GM12892 (cell line): ENCODE results near the gene JAG2.

Experiments used
- DNase-seq: peaks from one replicate; pipeline ENCODE4 v3.0.0; 2011; ENCODE audit not compliant: insufficient read length
- FAIRE-seq: peaks from 2 replicates; lab custom pipeline; 2011; peaks lifted over from hg19 to GRCh38; lab: Jason Lieb, UNC
- POLR2A ChIP-seq: IDR thresholded peaks from 2 replicates; pipeline ENCODE4 v1.6.1; 2011; ENCODE audit warnings: low read depth, low read length, control low read depth
- POLR2AphosphoS5 ChIP-seq: IDR thresholded peaks from 2 replicates; pipeline ENCODE4 v1.6.1; 2011; ENCODE audit warnings: low read depth, low read length, control low read depth
- TAF1 ChIP-seq: IDR thresholded peaks from 2 replicates; pipeline ENCODE4 v1.6.1; 2011; ENCODE audit warnings: low read depth, mild to moderate bottlenecking, control low read depth, low read length, borderline replicate concordance

The JAG2 gene

DNA sequence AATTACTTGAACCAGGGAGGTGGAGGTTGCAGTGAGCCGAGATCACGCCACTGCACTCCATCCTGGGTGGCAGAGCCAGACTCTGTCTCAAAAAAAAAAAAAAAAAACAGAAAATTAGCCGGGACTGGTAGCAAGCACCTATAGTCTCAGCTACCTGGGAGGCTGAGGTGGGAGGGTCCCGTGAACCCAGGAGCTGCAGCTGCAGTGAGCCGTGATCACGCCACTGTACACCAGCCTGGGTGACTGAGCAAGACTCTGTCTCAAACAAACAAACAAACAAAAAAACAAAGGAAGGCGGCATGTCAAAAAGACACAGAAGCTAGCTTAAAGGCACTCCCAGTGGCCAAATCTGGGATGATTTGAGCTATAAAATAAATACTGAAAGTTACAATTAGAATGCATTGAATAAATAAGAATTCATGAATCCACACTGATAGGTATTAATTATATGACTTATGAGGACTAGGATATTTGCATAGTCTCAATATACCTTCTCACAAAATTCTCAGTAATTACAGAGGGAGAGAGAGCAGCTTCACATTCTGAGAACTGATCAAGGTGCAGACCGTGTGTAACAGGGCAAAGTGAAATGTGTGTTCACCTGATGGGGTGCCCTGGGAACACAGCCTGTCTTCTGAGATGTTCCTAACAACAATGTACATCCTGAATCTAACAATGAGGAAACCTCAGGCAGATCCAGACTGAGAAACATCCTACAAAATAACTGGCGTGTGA lies 60.6 kb downstream of the JAG2 start:
- DNase-seq = no peak
- no peak for FAIRE-seq
- TF ChIP-seq POLR2AphosphoS5 (no peak), TAF1 (no peak), POLR2A (no peak)

DNA sequence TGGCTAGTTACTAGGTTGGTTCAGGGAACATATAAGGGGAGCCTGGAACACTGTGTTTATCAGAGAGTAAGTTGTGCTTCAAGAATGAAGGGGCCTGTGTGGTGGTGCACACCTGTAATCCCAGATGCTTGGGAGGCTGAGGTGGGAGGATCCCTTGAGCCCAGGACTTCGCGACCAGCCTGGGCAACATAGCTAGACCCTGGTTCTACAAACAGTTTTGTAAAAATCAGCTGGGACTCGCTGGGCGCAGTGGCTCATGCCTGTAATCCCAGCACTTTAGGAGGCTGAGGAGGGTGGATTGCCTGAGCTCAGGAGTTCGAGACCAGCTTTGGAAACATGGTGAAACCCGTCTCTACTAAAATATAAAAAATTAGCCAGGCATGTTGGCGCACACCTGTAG lies 61.2 kb downstream of the JAG2 start:
- TF ChIP-seq POLR2AphosphoS5 (no peak), TAF1 (no peak), POLR2A (no peak)
- FAIRE-seq (no peak), DNase-seq (no peak)

DNA sequence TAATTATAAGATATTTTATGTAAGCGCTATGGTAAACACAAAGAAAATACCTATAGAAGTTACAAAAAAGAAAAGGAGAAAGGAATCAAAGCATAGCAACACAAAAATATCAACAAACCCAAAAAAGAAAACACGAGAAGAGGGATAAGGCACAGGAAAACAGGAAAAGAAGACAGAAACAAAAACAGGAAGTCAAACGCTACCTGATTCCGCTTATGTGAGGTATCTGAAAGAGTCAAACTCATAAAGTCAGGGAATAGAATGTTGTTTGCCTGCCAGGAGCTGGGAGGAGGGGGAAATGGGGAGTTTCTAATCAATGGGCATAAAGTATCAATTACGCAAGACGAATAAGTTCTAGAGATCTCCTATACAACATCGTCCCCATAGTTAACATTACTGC lies 63.4 kb downstream of the JAG2 start:
- no peak for TF ChIP-seq POLR2AphosphoS5
- TF ChIP-seq POLR2A = no peak
- no peak for TF ChIP-seq TAF1
- DNase-seq (no peak), FAIRE-seq (no peak)

DNA sequence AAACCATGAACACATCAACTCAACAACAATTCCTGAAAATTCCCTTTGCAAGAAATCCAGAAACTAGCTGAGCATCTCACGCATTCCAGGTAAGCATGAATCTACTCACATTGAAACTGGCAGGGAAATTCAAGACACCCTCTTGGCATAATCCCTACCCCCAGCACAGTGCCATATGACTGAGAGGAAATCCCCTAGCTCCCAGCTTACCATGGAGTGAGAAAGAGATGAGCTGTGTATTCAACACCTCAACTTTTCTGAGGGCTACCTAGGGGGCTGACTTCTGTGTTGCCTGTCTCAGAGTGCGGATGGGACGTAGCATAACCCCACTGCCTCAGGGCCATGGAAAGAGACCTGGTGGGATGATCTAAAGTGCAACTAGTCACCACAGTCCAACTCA lies 65.7 kb downstream of the JAG2 start:
- DNase-seq = no peak
- no peak for TF ChIP-seq TAF1
- no peak for TF ChIP-seq POLR2AphosphoS5
- TF ChIP-seq POLR2A = no peak
- FAIRE-seq = no peak

DNA sequence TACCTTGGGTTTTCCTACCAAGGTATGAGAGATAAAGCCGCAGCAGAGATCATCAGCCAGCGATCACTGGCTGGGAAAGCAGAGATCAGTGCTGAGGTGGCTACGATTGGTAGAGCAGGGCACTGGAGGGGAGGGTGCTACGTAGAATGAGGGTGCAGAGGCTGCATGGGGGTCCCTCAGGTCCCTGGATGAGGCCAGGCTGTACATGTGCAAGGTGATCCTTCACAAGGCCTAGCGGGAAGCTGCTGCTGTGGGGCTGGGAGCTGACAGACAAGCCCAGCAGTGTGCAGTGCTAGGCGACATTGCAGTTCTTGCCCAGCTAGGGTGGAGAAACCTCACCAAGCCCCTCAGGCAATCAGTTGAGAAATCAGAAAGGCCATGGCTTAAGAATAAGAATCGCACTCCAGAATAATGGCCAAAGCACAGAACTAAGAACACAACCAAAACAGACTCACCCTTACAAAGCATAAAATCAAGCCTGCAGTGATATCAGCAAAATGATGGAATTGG lies 66.2 kb downstream of the JAG2 start:
- DNase-seq = no peak
- FAIRE-seq = no peak
- TF ChIP-seq POLR2A (no peak), POLR2AphosphoS5 (no peak), TAF1 (no peak)

DNA sequence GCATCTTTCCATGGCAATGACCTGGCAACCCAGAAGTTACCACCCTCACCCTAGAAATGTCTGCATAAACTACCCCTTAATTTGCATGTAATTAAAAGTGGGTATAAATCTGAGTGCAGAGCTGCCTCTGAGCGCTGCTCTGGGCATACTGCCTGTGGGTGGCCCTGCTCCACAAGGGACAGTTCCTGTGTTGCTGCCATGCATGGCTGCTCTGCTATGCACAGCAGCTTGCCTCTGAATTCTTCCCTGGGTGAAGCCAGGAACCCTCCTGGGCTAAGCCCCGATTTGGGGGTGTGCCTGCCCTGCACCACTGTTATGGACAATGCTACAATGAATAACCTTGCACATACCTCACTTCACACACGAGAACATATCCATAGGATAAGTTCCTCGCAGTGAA lies 67.7 kb downstream of the JAG2 start:
- TF ChIP-seq POLR2AphosphoS5 (no peak), POLR2A (no peak), TAF1 (no peak)
- FAIRE-seq = no peak
- no peak for DNase-seq

DNA sequence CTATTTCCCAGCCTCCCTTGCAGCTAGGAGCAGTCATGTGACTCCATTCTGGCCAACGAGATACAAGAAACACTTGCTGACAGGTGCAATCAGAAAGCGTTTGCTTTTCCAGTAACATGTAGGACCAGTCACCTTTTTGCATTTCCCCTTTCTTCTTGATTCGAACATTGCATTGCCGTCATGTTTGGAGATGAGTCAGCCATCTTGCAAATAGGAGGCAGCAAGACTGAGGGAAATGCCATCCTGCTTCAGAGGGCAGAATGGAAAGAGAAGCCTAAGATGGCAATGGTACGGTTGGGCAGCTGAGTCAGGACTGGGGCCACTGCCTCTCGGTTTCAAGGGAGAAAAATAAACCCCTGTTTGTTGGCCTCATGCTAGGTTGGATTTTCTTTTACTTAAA lies 68.8 kb downstream of the JAG2 start:
- TF ChIP-seq POLR2A = no peak
- TF ChIP-seq POLR2AphosphoS5 = no peak
- TF ChIP-seq TAF1 = no peak
- DNase-seq (no peak), FAIRE-seq (no peak)

DNA sequence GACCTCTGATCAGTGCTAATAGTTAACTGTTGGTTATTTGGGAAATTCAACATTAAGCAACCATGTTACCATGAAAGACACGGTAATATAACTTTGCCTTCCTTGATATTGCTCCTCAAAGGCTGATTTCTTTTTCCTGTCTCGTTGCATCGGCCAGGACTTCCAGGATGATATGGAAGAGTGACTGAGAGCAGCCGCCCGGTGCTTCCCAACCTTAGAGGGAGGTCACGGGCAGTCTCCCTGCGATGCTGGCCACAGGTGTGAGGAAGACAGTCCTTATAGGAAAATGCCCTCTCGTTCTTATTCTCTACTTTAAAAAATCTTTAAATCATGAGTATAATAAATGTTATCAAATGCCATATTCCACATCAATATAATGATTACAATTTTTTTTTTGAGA lies 70.3 kb downstream of the JAG2 start:
- FAIRE-seq (no peak), DNase-seq (no peak)
- TF ChIP-seq POLR2A = no peak
- TF ChIP-seq POLR2AphosphoS5 = no peak
- no peak for TF ChIP-seq TAF1

DNA sequence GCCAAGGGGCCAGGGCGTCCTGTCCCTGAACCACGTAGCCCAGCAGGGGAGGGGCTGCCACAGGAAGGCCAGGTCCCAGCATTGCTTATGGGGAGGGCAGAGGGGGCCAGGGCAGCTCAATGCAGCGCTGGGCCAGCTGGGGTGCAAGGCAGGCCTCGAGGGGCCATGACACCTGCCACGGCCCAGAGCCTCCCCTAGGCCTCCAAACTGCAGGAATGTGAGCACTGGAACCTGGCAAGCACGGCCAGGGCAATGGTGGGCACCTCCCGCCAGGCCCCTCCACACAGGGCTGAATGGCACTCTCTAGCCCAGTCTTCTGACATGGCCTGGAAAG lies 70.8 kb downstream of the JAG2 start:
- FAIRE-seq = no peak
- DNase-seq = no peak
- TF ChIP-seq POLR2AphosphoS5 (no peak), TAF1 (no peak), POLR2A (no peak)

DNA sequence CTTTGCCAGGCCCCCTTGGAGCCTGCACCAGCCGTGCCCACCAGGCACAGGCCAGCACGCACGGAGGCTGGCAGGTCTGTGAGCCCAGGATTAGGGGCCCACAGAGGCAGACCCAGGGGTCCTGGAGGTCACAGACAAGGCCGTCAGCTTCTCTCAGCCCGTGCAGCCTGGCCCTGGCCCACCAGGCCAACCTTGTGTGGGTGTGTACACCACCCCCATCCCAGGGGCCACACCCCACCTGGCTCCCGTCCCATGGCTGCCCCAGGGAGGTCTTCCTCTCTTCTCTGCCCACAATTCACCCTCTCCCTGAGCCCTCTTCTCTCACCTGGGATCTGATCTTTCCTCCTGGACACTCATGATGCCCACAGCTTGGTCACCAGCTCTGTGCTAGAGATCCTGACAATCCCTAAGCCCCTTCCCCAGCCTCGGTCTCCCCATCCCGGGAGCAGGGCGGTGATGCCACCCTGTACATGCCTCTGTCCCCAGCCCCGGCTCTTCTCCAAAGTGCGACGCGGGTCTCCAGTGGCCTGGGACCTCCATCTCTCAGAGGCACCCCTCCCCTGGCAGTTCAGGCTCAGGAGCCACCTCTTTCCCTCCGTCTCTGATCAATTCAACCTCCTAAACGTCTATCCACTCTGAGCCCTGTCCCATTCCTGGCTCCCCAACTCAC lies 72.2 kb downstream of the JAG2 start:
- FAIRE-seq (no peak), DNase-seq (no peak)
- TF ChIP-seq POLR2AphosphoS5 (no peak), TAF1 (no peak), POLR2A (no peak)

DNA sequence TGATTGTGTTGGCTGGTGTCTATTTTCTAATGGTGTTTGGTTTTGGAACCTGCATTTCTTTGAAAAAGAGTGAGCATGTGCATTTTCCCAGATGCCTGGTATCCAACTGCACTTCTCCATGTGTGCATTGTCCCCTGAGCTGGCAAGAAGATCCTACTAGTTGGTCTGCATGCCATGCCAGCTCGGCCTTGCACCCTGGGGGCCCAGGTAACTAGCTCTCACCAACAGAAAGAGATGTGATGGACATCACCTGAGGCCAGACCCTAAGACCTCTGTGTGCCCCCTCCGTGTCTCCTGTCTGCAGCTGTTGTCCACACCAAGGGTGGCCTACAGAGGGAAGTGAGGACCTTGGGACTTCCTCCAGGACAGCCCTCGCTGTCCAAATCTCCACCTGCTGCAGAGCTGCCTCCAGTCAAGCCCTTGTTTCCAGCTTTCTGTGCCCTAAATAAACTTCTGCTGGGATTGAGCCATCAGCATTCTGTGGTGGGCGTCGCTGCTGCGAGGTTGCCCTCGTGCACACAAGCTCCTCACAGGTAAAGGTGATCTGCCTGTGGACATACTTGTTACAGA lies 73.3 kb downstream of the JAG2 start:
- DNase-seq = no peak
- TF ChIP-seq POLR2A = no peak
- TF ChIP-seq POLR2AphosphoS5 = no peak
- TF ChIP-seq TAF1 = no peak
- FAIRE-seq = no peak

DNA sequence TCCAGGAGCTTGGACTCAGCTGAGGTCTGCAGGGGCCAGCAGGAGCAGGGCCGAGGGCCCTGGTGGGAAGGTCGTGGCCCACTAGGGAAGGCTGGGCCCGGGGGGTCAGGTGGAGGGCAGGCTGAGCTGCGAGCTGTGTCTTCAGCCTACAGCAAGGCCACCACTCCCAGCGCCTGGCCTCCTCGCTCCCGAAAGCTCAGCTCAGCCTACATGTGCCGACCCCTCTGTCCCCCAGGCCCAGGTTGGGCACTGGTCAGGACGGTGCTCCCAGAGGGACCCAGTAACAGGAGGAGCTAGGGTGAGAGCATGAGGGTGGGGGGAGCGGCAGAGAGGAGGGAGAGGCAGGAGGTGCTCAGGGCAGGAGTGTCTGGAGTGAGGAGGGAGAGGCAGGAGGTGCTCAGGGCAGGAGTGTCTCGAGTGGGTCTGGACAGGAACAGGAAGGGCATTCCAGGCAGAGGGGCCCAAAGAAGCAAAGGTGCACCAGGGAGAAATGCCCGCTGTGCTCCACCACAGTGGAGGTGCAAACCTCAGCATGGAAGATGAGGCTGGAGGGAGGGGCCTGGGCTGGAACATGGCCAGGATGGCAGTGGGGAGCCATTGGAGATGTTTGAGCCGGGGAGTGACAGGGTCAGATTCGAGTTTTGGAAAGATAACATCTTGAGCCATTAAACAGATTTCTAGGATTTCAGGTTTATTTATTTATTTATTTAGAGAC lies 74.2 kb downstream of the JAG2 start:
- FAIRE-seq (no peak), DNase-seq (no peak)
- TF ChIP-seq POLR2A (no peak), TAF1 (no peak), POLR2AphosphoS5 (no peak)
